GM18505 (cell line): ENCODE results near the gene CPVL.

Experiments used
- ATAC-seq: cut with Tn5 transposase; IDR thresholded peaks from one replicate; pipeline ENCODE4 v1.9.1; 2021; ENCODE audit not compliant: unreplicated experiment
- POLR2A ChIP-seq: IDR thresholded peaks from 4 replicates; pipeline ENCODE4 v1.6.1; 2011; ENCODE audit warnings: borderline replicate concordance; ENCODE audit not compliant: insufficient read depth, insufficient read length; ENCODE audit errors: extremely low read depth

The CPVL gene

GRCh38 chr7:28954946-28955345 lies 191.4 kb downstream of the CPVL start:
- no peak for TF ChIP-seq POLR2A
- ATAC-seq, result no peak

GRCh38 chr7:28954471-28954870 lies 191.9 kb downstream of the CPVL start:
- TF ChIP-seq POLR2A, result no peak
- ATAC-seq, result no peak

- TF ChIP-seq POLR2A, result no peak
- no peak for ATAC-seq
Observed at GRCh38 chr7:28953633-28954032, 192.7 kb downstream of the CPVL start.
